MM.1S (cell line): ENCODE results near the gene AP5S1.

Experiments
- CTCF ChIP-seq: fragments of 300-600 bp; sonication (generic); IDR thresholded peaks from 2 replicates; pipeline ENCODE4 v1.5.1; 2016; ENCODE audit warnings: antibody characterized with exemption, low read length, mixed read lengths
- EZH2phosphoT487 ChIP-seq: fragments of 300-600 bp; sonication (generic); IDR thresholded peaks from 2 replicates; pipeline ENCODE4 v1.6.1; 2018; ENCODE audit warnings: antibody characterized with exemption, low read length

- TF ChIP-seq CTCF (no peak), EZH2phosphoT487 (no peak)
These were observed 4.5 kb upstream of the AP5S1 start for GRCh38 chr20:3815703-3816315.
